ENCODE results near the gene IL27RA.

DNA sequence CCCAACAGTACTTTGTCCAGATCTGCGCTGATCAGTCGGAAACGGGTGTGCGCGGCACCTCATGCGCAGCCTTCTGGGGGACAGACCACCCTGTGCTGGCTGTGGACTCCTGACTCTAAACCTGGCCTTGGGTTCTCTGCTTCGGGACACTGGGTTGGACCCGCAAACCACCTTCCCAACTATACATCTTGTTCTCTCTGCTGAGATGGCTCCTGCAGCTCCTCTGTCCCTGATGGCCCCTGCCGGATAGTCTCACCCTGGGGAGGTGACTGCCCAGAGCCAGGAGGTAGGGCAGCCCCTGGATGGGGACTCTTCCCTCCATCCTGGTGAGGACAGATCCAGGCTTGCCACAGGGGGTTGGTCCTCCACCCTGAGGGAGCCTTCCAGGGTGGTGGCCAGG lies 48.8 kb upstream of the IL27RA start:
- TF ChIP-seq CTCF (conservative IDR thresholded peaks at IDR 0.05; ENCODE audit: low read length) (no peak), EZH2phosphoT487 (IDR thresholded peaks at IDR 0.05; ENCODE audit: borderline replicate concordance, low read depth, low read length) (no peak)

All from OCI-LY7 (cell line).